SK-N-SH (cell line): ENCODE measurements around the gene NTRK3.

Experiments
- MXI1 ChIP-seq: IDR thresholded peaks from 2 replicates; pipeline ENCODE4 v1.6.1; 2012; ENCODE audit warnings: mild to moderate bottlenecking, low read depth, low read length, improper control_type of control experiment
- TF ChIP-seq, protein P1 (sequence below): IDR thresholded peaks from 2 replicates; pipeline ENCODE4 v1.4.0; 2012; ENCODE audit warnings: low read depth, borderline replicate concordance
- TF ChIP-seq, protein P2 (sequence below): IDR thresholded peaks from 2 replicates; pipeline ENCODE4 v1.6.1; 2012; ENCODE audit warnings: mild to moderate bottlenecking, low read depth, low read length, moderate library complexity
- TF ChIP-seq, protein P3 (sequence below): fragments of 200-600 bp; sonication (generic); IDR thresholded peaks from 2 replicates; pipeline ENCODE4 v1.6.1; 2017; ENCODE audit warnings: antibody characterized with exemption, mild to moderate bottlenecking, moderate library complexity

DNA sequence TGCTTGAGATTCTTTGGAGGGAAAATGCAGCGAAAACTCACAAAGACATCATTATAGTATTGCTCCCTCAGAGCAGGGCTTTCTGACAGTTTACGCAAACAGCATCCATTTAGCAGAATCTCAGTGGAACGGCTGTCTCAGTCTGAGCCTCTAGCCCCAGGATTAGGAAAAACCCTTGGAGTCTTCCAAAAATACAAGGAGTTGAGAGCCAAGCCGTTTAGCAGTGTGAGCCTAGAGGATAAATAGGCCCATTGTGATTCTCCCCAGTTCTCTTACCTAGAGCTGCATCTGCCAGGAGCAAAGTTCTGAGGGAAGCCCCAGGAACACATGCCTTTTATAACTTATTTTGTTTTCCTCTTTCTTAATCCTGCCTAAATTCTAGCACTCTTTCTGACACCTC, 359.6 kb downstream of the NTRK3 start:
- no peak for TF ChIP-seq MXI1
- TF ChIP-seq, protein P1, sequence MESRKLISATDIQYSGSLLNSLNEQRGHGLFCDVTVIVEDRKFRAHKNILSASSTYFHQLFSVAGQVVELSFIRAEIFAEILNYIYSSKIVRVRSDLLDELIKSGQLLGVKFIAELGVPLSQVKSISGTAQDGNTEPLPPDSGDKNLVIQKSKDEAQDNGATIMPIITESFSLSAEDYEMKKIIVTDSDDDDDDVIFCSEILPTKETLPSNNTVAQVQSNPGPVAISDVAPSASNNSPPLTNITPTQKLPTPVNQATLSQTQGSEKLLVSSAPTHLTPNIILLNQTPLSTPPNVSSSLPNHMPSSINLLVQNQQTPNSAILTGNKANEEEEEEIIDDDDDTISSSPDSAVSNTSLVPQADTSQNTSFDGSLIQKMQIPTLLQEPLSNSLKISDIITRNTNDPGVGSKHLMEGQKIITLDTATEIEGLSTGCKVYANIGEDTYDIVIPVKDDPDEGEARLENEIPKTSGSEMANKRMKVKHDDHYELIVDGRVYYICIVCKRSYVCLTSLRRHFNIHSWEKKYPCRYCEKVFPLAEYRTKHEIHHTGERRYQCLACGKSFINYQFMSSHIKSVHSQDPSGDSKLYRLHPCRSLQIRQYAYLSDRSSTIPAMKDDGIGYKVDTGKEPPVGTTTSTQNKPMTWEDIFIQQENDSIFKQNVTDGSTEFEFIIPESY: no peak
- TF ChIP-seq, protein P2, sequence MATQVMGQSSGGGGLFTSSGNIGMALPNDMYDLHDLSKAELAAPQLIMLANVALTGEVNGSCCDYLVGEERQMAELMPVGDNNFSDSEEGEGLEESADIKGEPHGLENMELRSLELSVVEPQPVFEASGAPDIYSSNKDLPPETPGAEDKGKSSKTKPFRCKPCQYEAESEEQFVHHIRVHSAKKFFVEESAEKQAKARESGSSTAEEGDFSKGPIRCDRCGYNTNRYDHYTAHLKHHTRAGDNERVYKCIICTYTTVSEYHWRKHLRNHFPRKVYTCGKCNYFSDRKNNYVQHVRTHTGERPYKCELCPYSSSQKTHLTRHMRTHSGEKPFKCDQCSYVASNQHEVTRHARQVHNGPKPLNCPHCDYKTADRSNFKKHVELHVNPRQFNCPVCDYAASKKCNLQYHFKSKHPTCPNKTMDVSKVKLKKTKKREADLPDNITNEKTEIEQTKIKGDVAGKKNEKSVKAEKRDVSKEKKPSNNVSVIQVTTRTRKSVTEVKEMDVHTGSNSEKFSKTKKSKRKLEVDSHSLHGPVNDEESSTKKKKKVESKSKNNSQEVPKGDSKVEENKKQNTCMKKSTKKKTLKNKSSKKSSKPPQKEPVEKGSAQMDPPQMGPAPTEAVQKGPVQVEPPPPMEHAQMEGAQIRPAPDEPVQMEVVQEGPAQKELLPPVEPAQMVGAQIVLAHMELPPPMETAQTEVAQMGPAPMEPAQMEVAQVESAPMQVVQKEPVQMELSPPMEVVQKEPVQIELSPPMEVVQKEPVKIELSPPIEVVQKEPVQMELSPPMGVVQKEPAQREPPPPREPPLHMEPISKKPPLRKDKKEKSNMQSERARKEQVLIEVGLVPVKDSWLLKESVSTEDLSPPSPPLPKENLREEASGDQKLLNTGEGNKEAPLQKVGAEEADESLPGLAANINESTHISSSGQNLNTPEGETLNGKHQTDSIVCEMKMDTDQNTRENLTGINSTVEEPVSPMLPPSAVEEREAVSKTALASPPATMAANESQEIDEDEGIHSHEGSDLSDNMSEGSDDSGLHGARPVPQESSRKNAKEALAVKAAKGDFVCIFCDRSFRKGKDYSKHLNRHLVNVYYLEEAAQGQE: no peak
- TF ChIP-seq, protein P3, sequence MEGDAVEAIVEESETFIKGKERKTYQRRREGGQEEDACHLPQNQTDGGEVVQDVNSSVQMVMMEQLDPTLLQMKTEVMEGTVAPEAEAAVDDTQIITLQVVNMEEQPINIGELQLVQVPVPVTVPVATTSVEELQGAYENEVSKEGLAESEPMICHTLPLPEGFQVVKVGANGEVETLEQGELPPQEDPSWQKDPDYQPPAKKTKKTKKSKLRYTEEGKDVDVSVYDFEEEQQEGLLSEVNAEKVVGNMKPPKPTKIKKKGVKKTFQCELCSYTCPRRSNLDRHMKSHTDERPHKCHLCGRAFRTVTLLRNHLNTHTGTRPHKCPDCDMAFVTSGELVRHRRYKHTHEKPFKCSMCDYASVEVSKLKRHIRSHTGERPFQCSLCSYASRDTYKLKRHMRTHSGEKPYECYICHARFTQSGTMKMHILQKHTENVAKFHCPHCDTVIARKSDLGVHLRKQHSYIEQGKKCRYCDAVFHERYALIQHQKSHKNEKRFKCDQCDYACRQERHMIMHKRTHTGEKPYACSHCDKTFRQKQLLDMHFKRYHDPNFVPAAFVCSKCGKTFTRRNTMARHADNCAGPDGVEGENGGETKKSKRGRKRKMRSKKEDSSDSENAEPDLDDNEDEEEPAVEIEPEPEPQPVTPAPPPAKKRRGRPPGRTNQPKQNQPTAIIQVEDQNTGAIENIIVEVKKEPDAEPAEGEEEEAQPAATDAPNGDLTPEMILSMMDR: no peak
